Pulmonary artery endothelial cell (primary cell): ENCODE data around the gene PCK1. TPM values are rescaled to one million over a fixed set of nuclear protein-coding genes. Genes with fewer than 3 reads are reported as not detected.
"Not testable (repeated sequence)": the region's sequence is repeated elsewhere in the genome, so short reads cannot be mapped to it uniquely, and the experiment has no call there.

ENCODE experiments used
- DNase-seq: peaks from one replicate; pipeline ENCODE4 v3.0.0-alpha.2; 2011; ENCODE audit warnings: low read depth, low spot score
- total RNA-seq: library from RNA; depleted of rRNA; stranded (reverse); fragments of >200 nt; gene quantifications from 2 replicates; pipeline ENCODE4 v1.2.3, GENCODE V29; 2014

PCK1 gene
- total RNA-seq: not detected in 2 replicates

GRCh38 chr20:57560554-57561355, at the start of gene PCK1:
Gene PCK1 (plus strand): TSS chr20:57561110. CDS start chr20:57561412, 302 bp downstream.
- DNase-seq: no peak

DNA sequence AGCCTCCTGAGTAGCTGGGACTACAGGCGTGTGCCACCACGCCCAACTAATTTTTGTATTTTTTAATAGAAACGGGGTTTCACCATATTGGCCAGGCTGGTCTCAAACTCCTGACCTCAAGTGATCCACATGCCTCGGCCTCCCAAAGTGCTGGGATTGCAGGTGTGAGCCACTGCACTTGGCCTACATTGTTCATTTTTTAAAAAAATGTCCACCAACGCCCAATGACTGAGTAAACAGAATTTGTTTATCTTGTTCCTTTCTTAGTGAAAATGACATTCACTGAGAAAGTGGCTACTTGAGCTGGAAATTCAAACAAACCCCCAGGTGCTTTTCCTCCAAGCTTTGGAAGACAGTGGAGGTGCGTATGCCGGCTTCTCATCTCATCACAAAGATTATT, 49.2 kb upstream of the PCK1 start:
- not testable (repeated sequence) for DNase-seq

GRCh38 chr20:57512432-57512831, 48.5 kb upstream of the PCK1 start:
- DNase-seq: no peak

- no peak for DNase-seq
These were observed 47.7 kb upstream of the PCK1 start for GRCh38 chr20:57513199-57513598.

GRCh38 chr20:57514273-57514751, 46.6 kb upstream of the PCK1 start:
- peak; percentile 36 for DNase-seq

DNA sequence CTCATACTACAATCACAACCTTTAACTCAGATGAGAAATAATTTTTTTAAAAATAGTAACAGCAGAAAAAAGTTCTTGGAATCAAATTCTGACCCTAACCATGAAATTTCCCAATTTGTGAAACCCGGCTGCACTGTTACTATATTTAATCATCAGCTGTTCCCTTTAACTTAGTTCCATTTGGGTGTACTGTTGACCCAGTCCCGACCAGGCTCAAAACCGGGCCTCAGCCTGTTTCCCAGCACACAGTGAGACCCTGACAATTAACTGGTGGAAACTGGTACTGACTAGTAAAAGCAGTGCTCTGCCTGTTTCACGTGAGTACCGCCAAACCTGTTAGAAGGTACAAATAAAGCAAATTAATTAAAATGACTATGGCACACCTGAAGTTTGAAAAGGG, 43.0 kb upstream of the PCK1 start:
- no peak for DNase-seq

- no peak for DNase-seq
These were observed 38.4 kb upstream of the PCK1 start for GRCh38 chr20:57522380-57523140.

GRCh38 chr20:57523782-57524181, 37.1 kb upstream of the PCK1 start:
- DNase-seq: no peak

- no peak for DNase-seq
These were observed 36.3 kb upstream of the PCK1 start, which contains the start of gene CTCFL for GRCh38 chr20:57524511-57525176. Gene CTCFL (minus strand): TSS chr20:57525140. CDS start chr20:57524205, 935 bp downstream.

- no peak for DNase-seq
These were observed 35.4 kb upstream of the PCK1 start for GRCh38 chr20:57525328-57526086.

GRCh38 chr20:57526087-57526884, 34.6 kb upstream of the PCK1 start:
- DNase-seq: no peak

DNA sequence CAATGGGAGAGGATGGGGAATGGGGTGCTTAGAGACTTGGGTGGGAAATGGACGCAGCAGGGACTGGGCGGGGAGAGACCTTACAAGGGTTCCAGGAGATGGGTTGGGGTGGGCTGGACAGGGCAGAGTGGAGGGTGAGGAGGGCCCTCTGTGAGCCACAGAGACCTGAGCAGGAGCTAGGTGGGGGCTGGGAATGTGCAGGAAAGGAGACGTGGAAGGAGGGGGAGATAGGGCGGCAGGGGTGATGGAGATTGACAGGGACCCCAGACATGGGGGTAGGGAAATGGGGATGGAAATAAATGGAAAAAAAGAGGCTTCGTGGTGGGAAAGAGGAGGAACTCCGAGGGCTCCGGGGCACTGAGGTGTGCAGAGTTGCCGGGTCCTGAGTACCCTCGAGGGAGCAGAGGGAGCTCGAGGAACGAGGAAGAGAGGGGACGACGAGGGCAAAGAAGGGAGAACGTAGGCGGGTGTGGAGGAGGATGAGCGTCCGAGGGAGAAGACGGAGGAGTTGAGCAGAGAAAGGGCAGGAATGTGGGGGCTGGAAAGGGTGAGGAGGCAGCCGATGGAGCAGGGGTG, 33.9 kb upstream of the PCK1 start:
- DNase-seq: no peak

- no peak for DNase-seq
These were observed 33.2 kb upstream of the PCK1 start for GRCh38 chr20:57527728-57528127.

DNA sequence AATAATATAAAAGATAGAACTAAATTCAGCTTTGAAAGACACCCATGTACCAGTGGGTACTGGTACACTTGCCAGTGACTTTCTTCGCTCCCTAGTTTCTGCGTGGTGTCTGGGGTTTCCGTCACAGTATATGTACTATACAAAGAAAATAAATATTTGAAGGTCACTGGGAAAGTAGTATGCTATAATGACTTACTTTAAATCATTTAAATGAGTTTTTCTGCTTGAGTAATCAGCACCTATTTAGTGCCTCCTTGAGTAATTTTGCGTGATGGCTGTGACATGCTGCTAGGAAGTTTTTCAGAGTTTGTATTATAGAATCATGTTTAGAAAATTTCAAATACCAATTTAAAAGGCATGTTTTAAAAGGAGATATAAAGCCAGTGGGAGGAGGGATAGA, 32.8 kb upstream of the PCK1 start:
- DNase-seq: no peak

DNA sequence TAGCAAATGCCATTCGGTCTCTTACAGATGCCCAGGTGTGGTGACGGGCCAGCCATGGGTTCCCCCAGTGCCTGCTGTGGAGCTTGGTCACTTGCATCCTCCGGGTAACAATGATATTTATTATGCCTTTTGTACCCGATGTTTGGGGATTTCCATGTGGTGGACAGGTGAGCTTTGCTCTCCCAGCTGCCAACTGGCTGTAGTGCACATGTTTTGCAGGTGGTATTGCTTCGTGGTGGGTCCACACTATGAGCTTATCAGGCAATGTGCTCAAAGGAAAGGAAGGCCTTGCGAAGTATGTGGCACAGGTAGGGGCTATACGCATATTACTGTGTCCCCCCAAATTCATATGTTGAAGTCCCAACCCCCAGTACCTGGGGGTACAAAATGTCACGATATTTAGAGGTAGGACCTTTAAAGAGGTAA, 31.7 kb upstream of the PCK1 start:
- DNase-seq: no peak

DNA sequence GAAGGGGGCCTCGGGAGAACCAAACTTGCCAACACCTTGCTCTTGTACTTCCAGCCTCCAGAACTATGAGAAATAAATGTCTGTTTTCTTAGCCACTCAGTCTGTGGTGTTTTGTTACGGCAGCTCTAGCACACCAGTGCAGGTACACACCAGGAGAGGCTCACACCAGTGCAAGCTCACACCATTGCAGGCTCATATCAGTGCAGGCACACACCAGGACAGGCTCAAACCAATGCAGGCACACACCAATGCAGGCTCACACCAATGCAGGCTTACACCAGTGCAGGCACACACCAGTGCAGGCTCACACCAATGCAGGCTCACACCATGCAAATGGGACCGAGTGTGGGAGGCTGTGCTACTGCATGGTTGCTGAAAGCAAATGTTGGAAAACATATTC, 31.1 kb upstream of the PCK1 start:
- no peak for DNase-seq

DNA sequence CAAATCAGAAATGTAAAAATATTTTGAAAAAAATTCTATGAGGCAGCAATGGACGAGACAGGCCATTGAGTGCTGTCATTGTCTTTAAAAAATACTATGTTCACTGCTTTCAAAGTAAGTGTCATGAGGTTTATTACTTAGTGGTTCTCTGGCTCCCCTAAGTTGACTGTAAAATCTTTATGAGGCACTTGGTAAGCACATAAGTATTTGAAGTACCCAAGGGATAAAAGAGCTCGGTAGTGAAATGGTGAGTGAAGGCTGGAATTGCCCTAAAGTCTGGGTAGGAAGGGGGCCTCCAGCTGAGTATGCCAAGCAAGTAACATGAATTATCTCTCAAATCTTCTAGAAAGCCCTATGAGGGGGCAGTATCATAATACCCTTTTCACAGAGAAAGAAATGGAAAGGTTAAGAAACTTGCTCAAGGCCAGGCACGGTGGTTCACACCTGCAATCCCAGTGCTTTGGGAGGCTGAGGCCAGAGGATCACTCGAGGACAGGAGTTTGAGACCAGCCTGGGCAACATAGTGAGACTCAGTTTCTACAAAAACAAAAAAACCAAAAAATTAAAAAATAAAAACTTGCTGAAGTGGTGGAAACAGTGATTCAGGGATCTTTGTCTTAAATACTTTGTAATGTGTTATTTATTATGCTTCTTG, 30.5 kb upstream of the PCK1 start:
- no peak for DNase-seq

GRCh38 chr20:57532104-57532503, 28.8 kb upstream of the PCK1 start:
- DNase-seq: no peak

DNA sequence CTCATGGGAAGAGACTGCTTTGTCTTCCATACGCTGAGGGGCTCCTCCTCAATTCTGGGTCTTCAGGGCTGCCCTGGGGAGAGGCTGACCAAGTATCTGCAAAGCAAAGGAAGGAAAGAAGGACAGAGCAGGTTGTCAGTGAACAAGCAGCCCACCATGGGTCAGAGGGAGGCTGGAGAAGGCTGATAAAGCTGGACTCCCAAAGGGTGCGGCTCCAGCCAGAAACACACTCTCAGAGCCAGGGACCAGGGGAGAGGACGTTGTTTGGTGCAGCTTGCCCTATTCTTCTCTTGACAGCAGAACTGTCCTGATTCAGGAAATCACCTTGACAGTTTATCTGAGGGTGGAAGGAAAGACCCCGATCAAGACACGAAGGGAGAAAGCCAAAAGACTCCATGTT, 25.6 kb upstream of the PCK1 start:
- DNase-seq: no peak
